H1 (cell line): ENCODE measurements around the gene KYNU. TPM values are rescaled to one million over a fixed set of nuclear protein-coding genes. Genes with fewer than 3 reads are reported as not detected.

Source experiments
- CTCF ChIA-PET: fragments of 300-600 bp; sonication (Branson Sonifier 250); formaldehyde crosslinking; loops from one replicate; lab custom pipeline; 2021; ENCODE audit not compliant: partially characterized antibody; lab: Charles Lee
- POLR2A ChIA-PET: fragments of 300-600 bp; sonication (Branson Sonifier 250); formaldehyde crosslinking; loops from one replicate; lab custom pipeline; 2021; ENCODE audit warnings: inconsistent platforms; ENCODE audit not compliant: partially characterized antibody; lab: Charles Lee
- DNase-seq, 2 experiments: peaks; one replicate each; pipeline versions ENCODE4 v3.0.0 to v3.0.0-alpha.2; 2010 to 2022; ENCODE audit warnings: low spot score in 2 of 2, low read depth in 1 of 2, mixed read lengths in 1 of 2
- FAIRE-seq: peaks from 2 replicates; lab custom pipeline; 2011; peaks lifted over from hg19 to GRCh38; lab: Jason Lieb, UNC
- H2AFZ ChIP-seq: 2 replicates; pipeline ENCODE4 v1.8.1; 2012; ENCODE audit warnings: low read length, inconsistent platforms
- H2AK5ac ChIP-seq: 2 replicates; pipeline ENCODE4 v1.6.1; 2013; ENCODE audit warnings: low read depth, low read length
- H2BK120ac ChIP-seq: replicated peaks from 2 replicates; pipeline ENCODE3; 2013; ENCODE audit warnings: low read depth, low read length, inconsistent platforms
- H2BK12ac ChIP-seq: 2 replicates; pipeline ENCODE4 v1.6.1; 2013; ENCODE audit warnings: low read depth, low read length
- H2BK15ac ChIP-seq: 2 replicates; pipeline ENCODE4 v1.6.1; 2013; ENCODE audit warnings: low read length
- H2BK20ac ChIP-seq: 2 replicates; pipeline ENCODE4 v1.6.1; 2013; ENCODE audit warnings: low read length
- H2BK5ac ChIP-seq: 2 replicates; pipeline ENCODE4 v1.6.1; 2013; ENCODE audit warnings: low read depth, low read length
- H3K14ac ChIP-seq: 2 replicates; pipeline ENCODE4 v1.6.1; 2013; ENCODE audit warnings: inconsistent platforms; ENCODE audit not compliant: insufficient read length
- H3K18ac ChIP-seq: 2 replicates; pipeline ENCODE4 v1.6.1; 2013; ENCODE audit warnings: low read length; ENCODE audit errors: extremely low read depth
- H3K23ac ChIP-seq: 2 replicates; pipeline ENCODE4 v1.6.1; 2013; ENCODE audit warnings: inconsistent platforms; ENCODE audit not compliant: insufficient read length
- H3K23me2 ChIP-seq: 2 replicates; pipeline ENCODE4 v1.6.1; 2013; ENCODE audit warnings: low read depth, low read length
- H3K27ac ChIP-seq: 2 replicates; pipeline ENCODE4 v1.6.1; 2011; ENCODE audit warnings: low read depth, low read length, inconsistent platforms
- H3K27me3 ChIP-seq, 4 experiments: replicated peaks in 1 of 4; 1 replicate in 1 of 4; 2 replicates in 3 of 4; pipeline versions ENCODE4 v1.6.1 to v1.8.1; 2011 to 2013; ENCODE audit warnings: low read length in 3 of 4, mild to moderate bottlenecking in 3 of 4, inconsistent platforms in 2 of 4, mixed read lengths in 2 of 4, moderate library complexity in 1 of 4; ENCODE audit not compliant: control insufficient read depth in 3 of 4, insufficient read depth in 3 of 4; ENCODE audit errors: extremely low read depth in 1 of 4
- H3K36me3 ChIP-seq, 4 experiments: 2 replicates each; pipeline versions ENCODE4 v1.6.1 to v1.8.1; 2011 to 2013; ENCODE audit warnings: mild to moderate bottlenecking in 4 of 4, low read length in 3 of 4, moderate library complexity in 2 of 4, control low read depth in 1 of 4, inconsistent platforms in 1 of 4; ENCODE audit not compliant: insufficient read depth in 4 of 4, control insufficient read depth in 2 of 4
- H3K4ac ChIP-seq: replicated peaks from 2 replicates; pipeline ENCODE3; 2013; ENCODE audit warnings: low read length, low read depth, mixed read lengths, inconsistent platforms; ENCODE audit not compliant: insufficient read length
- H3K4me1 ChIP-seq, 4 experiments: replicated peaks in 1 of 4; 1 replicate in 1 of 4; 2 replicates in 3 of 4; pipeline versions ENCODE4 v1.6.1 to v1.8.1; 2011 to 2013; ENCODE audit warnings: low read length in 3 of 4, inconsistent platforms in 2 of 4, mixed read lengths in 1 of 4; ENCODE audit not compliant: insufficient read depth in 4 of 4, control insufficient read depth in 3 of 4
- H3K4me2 ChIP-seq, 2 experiments: 2 replicates each; pipeline versions ENCODE4 v1.6.1 to v1.8.1; 2011 to 2013; ENCODE audit warnings: low read depth in 2 of 2, low read length in 2 of 2, control low read depth in 1 of 2, inconsistent platforms in 1 of 2, mild to moderate bottlenecking in 1 of 2; ENCODE audit not compliant: insufficient read depth in 1 of 2
- H3K4me3 ChIP-seq, 4 experiments: fragments of 200-600, 300-600 bp in 1 of 4; sonication (generic), shearing (Covaris generic), sonication (Bioruptor Twin) in 1 of 4; 2 replicates each; pipeline versions ENCODE4 v1.5.1 to v1.8.1; 2011 to 2016; ENCODE audit warnings: low read length in 4 of 4, low read depth in 3 of 4, control low read depth in 2 of 4, inconsistent platforms in 2 of 4, mild to moderate bottlenecking in 2 of 4, mixed read lengths in 1 of 4, moderate library complexity in 1 of 4; ENCODE audit not compliant: insufficient read depth in 2 of 4; ENCODE audit errors: extremely low read depth in 1 of 4
- H3K56ac ChIP-seq: replicated peaks from 2 replicates; pipeline ENCODE3; 2013; ENCODE audit warnings: low read depth, mild to moderate bottlenecking, mixed read lengths, low read length, inconsistent platforms; ENCODE audit not compliant: insufficient read length
- H3K79me1 ChIP-seq: 2 replicates; pipeline ENCODE4 v1.6.1; 2013; ENCODE audit warnings: low read depth, low read length, control low read depth
- H3K79me2 ChIP-seq, 2 experiments: 2 replicates each; pipeline versions ENCODE4 v1.6.1 to v1.8.1; 2012 to 2013; ENCODE audit warnings: low read length in 2 of 2, mild to moderate bottlenecking in 2 of 2, inconsistent platforms in 1 of 2; ENCODE audit not compliant: insufficient read depth in 2 of 2, control insufficient read depth in 1 of 2
- H3K9ac ChIP-seq, 4 experiments: replicated peaks in 1 of 4; 1 replicate in 1 of 4; 2 replicates in 3 of 4; pipeline versions ENCODE4 v1.6.1 to v1.8.1; 2011 to 2013; ENCODE audit warnings: low read depth in 3 of 4, low read length in 3 of 4, control low read depth in 2 of 4, mild to moderate bottlenecking in 2 of 4, moderate library complexity in 2 of 4, inconsistent platforms in 1 of 4; ENCODE audit errors: extremely low read depth in 1 of 4
- H3K9me3 ChIP-seq, 2 experiments: 2 replicates each; pipeline versions ENCODE4 v1.6.1 to v1.8.1; 2012 to 2013; ENCODE audit warnings: mild to moderate bottlenecking in 2 of 2, moderate library complexity in 2 of 2, control low read depth in 1 of 2, inconsistent platforms in 1 of 2, low read depth in 1 of 2, low read length in 1 of 2, mixed read lengths in 1 of 2; ENCODE audit not compliant: insufficient read depth in 2 of 2
- H4K20me1 ChIP-seq, 2 experiments: replicated peaks in 1 of 2; 2 replicates each; pipeline versions ENCODE3 to v1.8.1; 2011 to 2013; ENCODE audit warnings: inconsistent platforms in 2 of 2, low read length in 2 of 2, mild to moderate bottlenecking in 1 of 2; ENCODE audit not compliant: insufficient read depth in 2 of 2, control insufficient read depth in 1 of 2
- H4K5ac ChIP-seq: 2 replicates; pipeline ENCODE4 v1.6.1; 2013; ENCODE audit warnings: low read length, low read depth, mixed read lengths, inconsistent platforms; ENCODE audit not compliant: insufficient read length
- H4K8ac ChIP-seq: 2 replicates; pipeline ENCODE4 v1.8.0; 2013; ENCODE audit warnings: mild to moderate bottlenecking, moderate library complexity, low read length, inconsistent platforms; ENCODE audit not compliant: insufficient read depth; ENCODE audit errors: extremely low read depth
- H4K91ac ChIP-seq: replicated peaks from 2 replicates; pipeline ENCODE3; 2013; ENCODE audit warnings: low read length, mixed read lengths, inconsistent platforms; ENCODE audit not compliant: insufficient read length
- CEBPB ChIP-seq: IDR thresholded peaks from 2 replicates; pipeline ENCODE4 v1.6.1; 2012; ENCODE audit warnings: low read depth, low read length
- CHD1 ChIP-seq: IDR thresholded peaks from 2 replicates; pipeline ENCODE4 v1.6.1; 2012; ENCODE audit warnings: low read depth, low read length, improper control_type of control experiment
- CREB1 ChIP-seq: IDR thresholded peaks from 2 replicates; pipeline ENCODE4 v1.6.1; 2012; ENCODE audit warnings: inconsistent platforms
- CTBP2 ChIP-seq: IDR thresholded peaks from 2 replicates; pipeline ENCODE4 v1.7.0; 2011; ENCODE audit warnings: borderline replicate concordance, mild to moderate bottlenecking, moderate library complexity, mixed read lengths, low read length; ENCODE audit not compliant: insufficient read depth, insufficient read length
- GABPA ChIP-seq: IDR thresholded peaks from 2 replicates; pipeline ENCODE4 v1.6.1; 2011; ENCODE audit warnings: mild to moderate bottlenecking, low read length, moderate library complexity, borderline replicate concordance; ENCODE audit not compliant: insufficient read depth
- KDM5A ChIP-seq: fragments of 200-600 bp; IDR thresholded peaks from 2 replicates; pipeline ENCODE4 v1.7.1; 2012; ENCODE audit warnings: mild to moderate bottlenecking, low read length, inconsistent platforms, mixed read lengths
- MAFK ChIP-seq: IDR thresholded peaks from 2 replicates; pipeline ENCODE4 v1.6.1; 2012; ENCODE audit warnings: low read depth, mild to moderate bottlenecking, improper control_type of control experiment, low read length
- NANOG ChIP-seq: IDR thresholded peaks from 2 replicates; pipeline ENCODE4 v1.6.1; 2011; ENCODE audit warnings: low read length, low read depth, mild to moderate bottlenecking, inconsistent platforms; ENCODE audit not compliant: insufficient read depth, poor library complexity, severe bottlenecking
- NRF1 ChIP-seq: IDR thresholded peaks from 2 replicates; pipeline ENCODE4 v1.6.1; 2011; ENCODE audit warnings: mild to moderate bottlenecking, low read depth, low read length, improper control_type of control experiment
- PHF8 ChIP-seq: fragments of 200-600 bp; sonication (generic); conservative IDR thresholded peaks from 2 replicates; pipeline ENCODE4 v1.7.1; 2012; ENCODE audit warnings: low read depth, mild to moderate bottlenecking, inconsistent platforms, low read length, moderate library complexity
- POLR2AphosphoS5 ChIP-seq: IDR thresholded peaks from 2 replicates; pipeline ENCODE4 v1.6.1; 2011; ENCODE audit warnings: low read depth, low read length
- POU5F1 ChIP-seq: IDR thresholded peaks from 2 replicates; pipeline ENCODE4 v1.6.1; 2011; ENCODE audit warnings: low read depth, mild to moderate bottlenecking, low read length, moderate library complexity
- RAD21 ChIP-seq, 2 experiments: IDR thresholded peaks in 1 of 2; conservative IDR thresholded peaks in 1 of 2; 2 replicates each; pipeline ENCODE4 v1.6.1; 2011; ENCODE audit warnings: low read depth in 2 of 2, low read length in 2 of 2, improper control_type of control experiment in 1 of 2, inconsistent platforms in 1 of 2, mild to moderate bottlenecking in 1 of 2, moderate library complexity in 1 of 2
- TBP ChIP-seq: IDR thresholded peaks from 2 replicates; pipeline ENCODE4 v1.6.1; 2011; ENCODE audit warnings: low read depth, low read length, improper control_type of control experiment
- ZNF274 ChIP-seq: IDR thresholded peaks from 2 replicates; pipeline ENCODE4 v1.7.0; 2012; ENCODE audit warnings: low read length, borderline replicate concordance; ENCODE audit errors: extremely low read depth
- WGBS, 2 experiments: shearing (Covaris generic) in 1 of 2; methylation state at CpG; one replicate each; pipeline versions ENCODE4 v1.1.6 to v1.1.7; 2013 to 2015; ENCODE audit warnings: low lambda C conversion rate in 2 of 2, mixed read lengths in 2 of 2, inconsistent platforms in 1 of 2, low coverage in 1 of 2, missing lambda C conversion rate in 1 of 2; ENCODE audit not compliant: insufficient replicate concordance in 2 of 2, insufficient coverage in 1 of 2, insufficient read length in 1 of 2; ENCODE audit errors: extremely low coverage in 1 of 2, missing lambda C conversion rate in 1 of 2; 5-methylcytosine and 5-hydroxymethylcytosine counted together
- polyA plus RNA-seq, 7 experiments: library from polyadenylated mRNA; depleted of rRNA in 3 of 7; stranded (reverse) in 5 of 7; unstranded in 2 of 7; fragments of >200 nt in 5 of 7; fragments of 200-250 nt in 2 of 7; gene quantifications; 1 replicate in 5 of 7; 2 replicates in 1 of 7; 4 replicates in 1 of 7; pipeline versions ENCODE4 v1.2.1 to v1.2.3, GENCODE V29; 2011 to 2013; ENCODE audit warnings: missing spikeins in 2 of 7, mixed read lengths in 2 of 7
- total RNA-seq: library from RNA; stranded (reverse); fragmentation: NEBNext Ultra II Directional; extraction: Animal tissue kit (Norgen Biotek cat#: 25700); gene quantifications from 2 replicates; pipeline ENCODE4 v1.2.1, GENCODE V29; 2021

The KYNU gene
- total and polyA plus RNA-seq, 2 of the 8 experiments (the other 6 are each of a cell fraction or from before 2014, with no cell fraction given): 0.09 to 0.13 TPM

DNA sequence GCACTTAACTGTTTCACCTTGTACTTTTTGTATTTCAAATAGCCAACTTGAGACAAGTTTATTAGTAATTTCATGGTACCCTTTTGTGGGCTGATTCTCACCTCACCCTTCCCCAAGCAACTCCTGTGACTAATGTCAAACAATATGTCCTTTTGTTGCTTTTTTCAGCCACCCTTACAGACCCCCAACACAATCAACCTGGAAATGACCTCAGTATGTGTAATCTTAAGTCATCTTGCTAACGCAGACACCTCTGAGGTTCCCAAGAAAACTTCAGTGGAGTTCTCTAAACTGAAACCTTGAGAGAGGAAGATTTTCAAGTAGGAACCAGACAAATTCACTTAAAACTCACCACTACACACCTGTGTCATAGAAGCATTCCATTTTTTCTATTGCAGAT, 69.5 kb downstream of the KYNU start:
- 76% methylated on average over 1 of the region's 1 CpG; no CpG with 5 or more reads in 1 of the 2 experiments for WGBS, 2 experiments
- no peak overlapping the region for H3K4ac ChIP-seq
- CTCF ChIA-PET: interaction anchor here (1.6 kb wide), 1 partner anchor 25 kb away, joined by 3 read pairs; no protein-coding TSS in a partner anchor
- TF ChIP-seq POU5F1 (no peak), CEBPB (no peak), MAFK (no peak), CREB1 (no peak), CHD1 (no peak), CTBP2 (no peak), POLR2AphosphoS5 (no peak), RAD21 (IDR thresholded peaks at IDR 0.05 in 1 of 2, conservative IDR thresholded peaks at IDR 0.05 in 1 of 2; ENCODE audit: low read depth in 2 of 2, low read length in 2 of 2) (no peak), TBP (no peak), NANOG (no peak), GABPA (no peak), KDM5A (no peak), NRF1 (no peak), PHF8 (no peak), ZNF274 (no peak)

More for the DNA sequence above, 69.5 kb downstream of the KYNU start:
- Histone ChIP-seq H3K4me1 (no peaks in the 10 kb centered on the region), H4K91ac (no peak overlapping the region), H3K23ac (no peak overlapping the region), H3K79me2 (no peaks in the 10 kb centered on the region), H3K9me3 (peaks cover 3 to 21% of the 10 kb centered on the region in 2 experiments; a peak in 3 of 4 replicates), H4K8ac (no peak overlapping the region), H3K14ac (no peak overlapping the region), H3K4me3 (no peak overlapping the region), H2BK15ac (no peak overlapping the region), H2BK120ac (no peak overlapping the region), H3K79me1 (no peaks in the 10 kb centered on the region), H3K4me2 (no peak overlapping the region), H2BK12ac (no peak overlapping the region), H2BK5ac (no peak overlapping the region), H4K5ac (no peak overlapping the region), H3K36me3 (no peaks in the 10 kb centered on the region; a peak in 1 of 8 replicates), H2AFZ (no peak overlapping the region), H4K20me1 (no peaks in the 10 kb centered on the region), H3K27me3 (no peaks in the 10 kb centered on the region), H3K18ac (no peak overlapping the region), H3K9ac (no peak overlapping the region), H3K23me2 (no peaks in the 10 kb centered on the region), H2BK20ac (no peak overlapping the region), H3K56ac (no peak overlapping the region), H3K27ac (no peak overlapping the region), H2AK5ac (no peak overlapping the region)
- DNase-seq: no peak
- POLR2A ChIA-PET: interaction anchor here (0.6 kb wide), 1 partner anchor 149 kb away, joined by 3 read pairs; no protein-coding TSS in a partner anchor
- FAIRE-seq: no peak
